Small intestine (tissue), 7 donors: Measurements from ENCODE around the gene CDK6. TPM values are rescaled to one million over a fixed set of nuclear protein-coding genes. Genes with fewer than 3 reads are reported as not detected.
A peak's percentile ranks its signal among the peaks of the same experiment; 100 is the strongest.

ENCODE experiments used
- DNase-seq, 2 donors: peaks; one replicate each; pipeline versions ENCODE4 v3.0.0 to v3.0.0-alpha.2; 2013
- FAIRE-seq: peaks from 2 replicates; lab custom pipeline; 2012; peaks lifted over from hg19 to GRCh38; lab: Jason Lieb, UNC
- H3K27ac ChIP-seq, 3 donors: one replicate each; pipeline ENCODE4 v1.5.1; 2013; ENCODE audit warnings: low read length in 2 of 3, mild to moderate bottlenecking in 2 of 3, control low read depth in 1 of 3, inconsistent platforms in 1 of 3, low read depth in 1 of 3, moderate library complexity in 1 of 3
- H3K27me3 ChIP-seq, 3 donors: one replicate each; pipeline ENCODE4 v1.6.1; 2013; ENCODE audit warnings: low read length in 3 of 3, inconsistent platforms in 1 of 3; ENCODE audit not compliant: control insufficient read depth in 3 of 3, insufficient read depth in 3 of 3
- H3K36me3 ChIP-seq, 3 donors: one replicate each; pipeline ENCODE4 v1.6.1; 2013; ENCODE audit warnings: low read length in 3 of 3, inconsistent platforms in 1 of 3, low read depth in 1 of 3, mild to moderate bottlenecking in 1 of 3, moderate library complexity in 1 of 3; ENCODE audit not compliant: control insufficient read depth in 3 of 3, insufficient read depth in 2 of 3
- H3K4me1 ChIP-seq, 3 donors: one replicate each; pipeline ENCODE4 v1.6.1; 2013; ENCODE audit warnings: low read length in 2 of 3, inconsistent platforms in 1 of 3, low read depth in 1 of 3, mild to moderate bottlenecking in 1 of 3, moderate library complexity in 1 of 3; ENCODE audit not compliant: control insufficient read depth in 3 of 3, insufficient read depth in 2 of 3
- H3K4me3 ChIP-seq, 3 donors: one replicate each; pipeline ENCODE4 v1.5.1; 2013; ENCODE audit warnings: low read length in 3 of 3, control low read depth in 1 of 3, inconsistent platforms in 1 of 3, low read depth in 1 of 3, mild to moderate bottlenecking in 1 of 3, moderate library complexity in 1 of 3
- H3K9me3 ChIP-seq, 2 donors: one replicate each; pipeline ENCODE4 v1.6.1; 2013; ENCODE audit warnings: low read depth in 1 of 2, low read length in 1 of 2; ENCODE audit not compliant: control insufficient read depth in 2 of 2, insufficient read depth in 1 of 2
- WGBS, 3 donors: extraction: QIAGEN DNeasy Blood & Tissue Kit; methylation state at CpG; one replicate each; pipeline ENCODE4 v1.1.7; 2013; 5-methylcytosine and 5-hydroxymethylcytosine counted together
- polyA plus RNA-seq, 4 donors: library from polyadenylated mRNA; stranded (reverse) in 3 of 4; unstranded in 1 of 4; fragments of 200-250 nt in 3 of 4; fragments of 120-200 nt in 1 of 4; gene quantifications; one replicate each; pipeline versions ENCODE4 v1.2.1 to v1.2.3, GENCODE V29; 2013
- donor health status: healthy with polysubstance abuse.
- donor health status: control.
- donor health status: control.
- donor health status: Bipolar disorder and iron deficiency.
- donor health status: healthy.

The CDK6 gene
- polyA plus RNA-seq, 4 donors, result 1.6 to 28.0 (median 8.1) TPM

GRCh38 chr7:92843781-92844180 is 7.4 kb upstream of the CDK6 start:
- no peaks in the 10 kb centered on the region for H3K27me3 ChIP-seq
- no peak overlapping the region for H3K27ac ChIP-seq
- FAIRE-seq, result no peak
- H3K4me1 ChIP-seq, result peaks cover 0 to 4% (median 0%) of the 10 kb centered on the region in 3 donors
- DNase-seq, result no peak
- no peak overlapping the region for H3K4me3 ChIP-seq
- no peaks in the 10 kb centered on the region for H3K36me3 ChIP-seq
- no peaks in the 10 kb centered on the region for H3K9me3 ChIP-seq
- 94 to 99% (median 97%) methylated on average over 4 of the region's 4 CpGs for WGBS, 3 donors

GRCh38 chr7:92843034-92843760 is 6.8 kb upstream of the CDK6 start:
- DNase-seq, result no peak
- no peak overlapping the region for H3K27ac ChIP-seq
- H3K9me3 ChIP-seq, result no peaks in the 10 kb centered on the region
- peaks cover 0 to 4% (median 0%) of the 10 kb centered on the region in 3 donors for H3K4me1 ChIP-seq
- WGBS, 3 donors, result 92 to 100% (median 96%) methylated on average over 4 of the region's 4 CpGs
- no peak overlapping the region for H3K4me3 ChIP-seq
- no peak for FAIRE-seq
- no peaks in the 10 kb centered on the region for H3K27me3 ChIP-seq
- no peaks in the 10 kb centered on the region for H3K36me3 ChIP-seq

GRCh38 chr7:92841192-92841591 is 4.8 kb upstream of the CDK6 start:
- no peak overlapping the region for H3K4me3 ChIP-seq
- no peaks in the 10 kb centered on the region for H3K27me3 ChIP-seq
- FAIRE-seq, result no peak
- H3K36me3 ChIP-seq, result no peaks in the 10 kb centered on the region
- H3K27ac ChIP-seq, result no peak overlapping the region
- no peaks in the 10 kb centered on the region for H3K9me3 ChIP-seq
- DNase-seq, result no peak
- WGBS, 3 donors, result 77 to 85% (median 79%) methylated on average over 3 of the region's 3 CpGs
- H3K4me1 ChIP-seq, result no peaks in the 10 kb centered on the region

- DNase-seq, result no peak
- no peaks in the 10 kb centered on the region for H3K27me3 ChIP-seq
- no peaks in the 10 kb centered on the region for H3K9me3 ChIP-seq
- no peaks in the 10 kb centered on the region for H3K36me3 ChIP-seq
- WGBS, 3 donors, result 73 to 77% (median 73%) methylated on average over 5 of the region's 5 CpGs
- H3K27ac ChIP-seq, result no peak overlapping the region
- no peak overlapping the region for H3K4me3 ChIP-seq
- H3K4me1 ChIP-seq, result no peaks in the 10 kb centered on the region
- no peak for FAIRE-seq
Observed at GRCh38 chr7:92840316-92840715, 3.9 kb upstream of the CDK6 start.

GRCh38 chr7:92839901-92840300 is 3.5 kb upstream of the CDK6 start:
- DNase-seq, result no peak
- H3K36me3 ChIP-seq, result no peaks in the 10 kb centered on the region
- no peaks in the 10 kb centered on the region for H3K4me1 ChIP-seq
- H3K4me3 ChIP-seq, result no peak overlapping the region
- WGBS, 3 donors, result 66 to 84% (median 78%) methylated on average over 1 of the region's 1 CpG
- no peak overlapping the region for H3K27ac ChIP-seq
- H3K27me3 ChIP-seq, result no peaks in the 10 kb centered on the region
- H3K9me3 ChIP-seq, result no peaks in the 10 kb centered on the region
- no peak for FAIRE-seq

- FAIRE-seq (no peak), DNase-seq (no peak)
- H3K4me3 ChIP-seq, result no peak overlapping the region
- no peaks in the 10 kb centered on the region for H3K36me3 ChIP-seq
- H3K27me3 ChIP-seq, result no peaks in the 10 kb centered on the region
- H3K9me3 ChIP-seq, result no peaks in the 10 kb centered on the region
- no peaks in the 10 kb centered on the region for H3K4me1 ChIP-seq
- H3K27ac ChIP-seq, result no peak overlapping the region
Observed at GRCh38 chr7:92838934-92839333, 2.6 kb upstream of the CDK6 start.

- peak overlapping the region in 2 of 3 donors; percentile 54 to 65 for H3K27ac ChIP-seq
Observed at GRCh38 chr7:92837000-92837749, 802 bp upstream of the CDK6 start.

GRCh38 chr7:92835851-92836488 is 403 bp downstream of the CDK6 start:
- Histone ChIP-seq H3K36me3 (peaks cover 0 to 7% (median 0%) of the 10 kb centered on the region in 3 donors), H3K27ac (peak overlapping the region; percentile 38 to 94 (median 93)), H3K9me3 (no peaks in the 10 kb centered on the region), H3K4me1 (peaks cover 0 to 3% (median 0%) of the 10 kb centered on the region in 3 donors), H3K4me3 (peak overlapping the region; percentile 64 to 86 (median 86)), H3K27me3 (no peaks in the 10 kb centered on the region)
- DNase-seq (peak in 1 of 2 donors; percentile 50), FAIRE-seq (no peak)
- WGBS, 3 donors, result 0 to 1% (median 1%) methylated on average over 31 to 32 of the region's 32 CpGs

More at GRCh38 chr7:92837000-92837749, 802 bp upstream of the CDK6 start:
- Histone ChIP-seq H3K4me3 (peak overlapping the region; percentile 64 to 86 (median 86)), H3K4me1 (no peaks in the 10 kb centered on the region), H3K27me3 (no peaks in the 10 kb centered on the region), H3K36me3 (peaks cover 0 to 7% (median 0%) of the 10 kb centered on the region in 3 donors), H3K9me3 (no peaks in the 10 kb centered on the region)
- FAIRE-seq, result no peak
- 1% methylated on average over 16 of the region's 16 CpGs for WGBS, 3 donors
- DNase-seq, result peak in 1 of 2 donors; percentile 42
